Gastrocnemius medialis (tissue), 4 donors: ENCODE data around the gene CNOT10. TPM values are rescaled to one million over a fixed set of nuclear protein-coding genes. Genes with fewer than 3 reads are reported as not detected.

Experiments used
- ATAC-seq, 2 donors: fragments of 150-250 bp; one replicate each; pipeline ENCODE4 v1.9.1; 2016
- DNase-seq, 2 donors: peaks; one replicate each; pipeline ENCODE4 v3.0.0-alpha.2; 2019
- H3K27ac ChIP-seq, 4 donors: fragments of 200-600 bp; sonication (generic); 1 replicate in 1 of 4; 2 replicates in 3 of 4; pipeline ENCODE4 v1.5.1; 2016 to 2018; ENCODE audit warnings: mild to moderate bottlenecking in 2 of 4, moderate library complexity in 1 of 4
- H3K27me3 ChIP-seq, 3 donors: fragments of 200-600 bp; sonication (generic) in 2 of 3; 1 replicate in 1 of 3; 2 replicates in 2 of 3; pipeline versions ENCODE4 v1.5.1 to v1.6.0; 2016 to 2019; ENCODE audit warnings: mild to moderate bottlenecking in 1 of 3, moderate library complexity in 1 of 3
- H3K36me3 ChIP-seq, 2 donors: fragments of 200-600 bp; sonication (generic) in 1 of 2; one replicate each; pipeline ENCODE4 v1.5.1; 2017 to 2018
- H3K4me1 ChIP-seq, 2 donors: fragments of 200-600 bp; sonication (generic) in 1 of 2; one replicate each; pipeline ENCODE4 v1.5.1; 2016 to 2017; ENCODE audit warnings: mild to moderate bottlenecking in 2 of 2
- H3K4me3 ChIP-seq, 4 donors: fragments of 200-600 bp; sonication (generic) in 3 of 4; 1 replicate in 1 of 4; 2 replicates in 3 of 4; pipeline ENCODE4 v1.5.1; 2016 to 2019; ENCODE audit warnings: mild to moderate bottlenecking in 2 of 4
- H3K9me3 ChIP-seq, 3 donors: fragments of 200-600 bp; sonication (generic) in 2 of 3; 1 replicate in 1 of 3; 2 replicates in 2 of 3; pipeline ENCODE4 v1.5.1; 2016 to 2019
- POLR2A ChIP-seq, 2 donors: fragments of 450-650 bp; IDR thresholded peaks; one replicate each; pipeline ENCODE4 v1.6.1; 2017; ENCODE audit warnings: antibody characterized with exemption in 2 of 2, mild to moderate bottlenecking in 2 of 2, moderate library complexity in 2 of 2
- in situ Hi-C, 4 donors: fragments of 200-750 bp; cut with MboI; loops; one replicate each; pipeline versions ENCODE4 v1.15.0 to v1.8.0; 2017; ENCODE audit warnings: low sequenced_read_pairs in 4 of 4
- intact Hi-C: fragments of 100-400 bp; cut with DNase I; formaldehyde crosslinking; loops from one replicate; pipeline ENCODE4 v1.15.1; 2023; ENCODE audit warnings: low total_unique reads
- total RNA-seq, 4 donors: library from RNA; depleted of rRNA; stranded (reverse); fragments of >200 nt; gene quantifications; one replicate each; pipeline versions ENCODE4 v1.1.0 to v1.2.3, GENCODE V29; 2016
- TF ChIP-seq, protein P1 (sequence below), 5 experiments: fragments of 450-650 bp in 3 of 5; fragments of 200-600 bp in 2 of 5; sonication (generic) in 2 of 5; IDR thresholded peaks in 4 of 5; conservative IDR thresholded peaks in 1 of 5; 1 replicate in 4 of 5; 2 replicates in 1 of 5; pipeline ENCODE4 v1.5.1; 2016 to 2019; ENCODE audit warnings: antibody characterized with exemption in 5 of 5, mild to moderate bottlenecking in 3 of 5, moderate library complexity in 3 of 5

Gene CNOT10, protein sequence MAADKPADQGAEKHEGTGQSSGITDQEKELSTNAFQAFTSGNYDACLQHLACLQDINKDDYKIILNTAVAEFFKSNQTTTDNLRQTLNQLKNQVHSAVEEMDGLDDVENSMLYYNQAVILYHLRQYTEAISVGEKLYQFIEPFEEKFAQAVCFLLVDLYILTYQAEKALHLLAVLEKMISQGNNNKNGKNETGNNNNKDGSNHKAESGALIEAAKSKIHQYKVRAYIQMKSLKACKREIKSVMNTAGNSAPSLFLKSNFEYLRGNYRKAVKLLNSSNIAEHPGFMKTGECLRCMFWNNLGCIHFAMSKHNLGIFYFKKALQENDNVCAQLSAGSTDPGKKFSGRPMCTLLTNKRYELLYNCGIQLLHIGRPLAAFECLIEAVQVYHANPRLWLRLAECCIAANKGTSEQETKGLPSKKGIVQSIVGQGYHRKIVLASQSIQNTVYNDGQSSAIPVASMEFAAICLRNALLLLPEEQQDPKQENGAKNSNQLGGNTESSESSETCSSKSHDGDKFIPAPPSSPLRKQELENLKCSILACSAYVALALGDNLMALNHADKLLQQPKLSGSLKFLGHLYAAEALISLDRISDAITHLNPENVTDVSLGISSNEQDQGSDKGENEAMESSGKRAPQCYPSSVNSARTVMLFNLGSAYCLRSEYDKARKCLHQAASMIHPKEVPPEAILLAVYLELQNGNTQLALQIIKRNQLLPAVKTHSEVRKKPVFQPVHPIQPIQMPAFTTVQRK
- 10 to 100 TPM; 10.2 to 16.8 (median 10.9) TPM for total RNA-seq

DNA sequence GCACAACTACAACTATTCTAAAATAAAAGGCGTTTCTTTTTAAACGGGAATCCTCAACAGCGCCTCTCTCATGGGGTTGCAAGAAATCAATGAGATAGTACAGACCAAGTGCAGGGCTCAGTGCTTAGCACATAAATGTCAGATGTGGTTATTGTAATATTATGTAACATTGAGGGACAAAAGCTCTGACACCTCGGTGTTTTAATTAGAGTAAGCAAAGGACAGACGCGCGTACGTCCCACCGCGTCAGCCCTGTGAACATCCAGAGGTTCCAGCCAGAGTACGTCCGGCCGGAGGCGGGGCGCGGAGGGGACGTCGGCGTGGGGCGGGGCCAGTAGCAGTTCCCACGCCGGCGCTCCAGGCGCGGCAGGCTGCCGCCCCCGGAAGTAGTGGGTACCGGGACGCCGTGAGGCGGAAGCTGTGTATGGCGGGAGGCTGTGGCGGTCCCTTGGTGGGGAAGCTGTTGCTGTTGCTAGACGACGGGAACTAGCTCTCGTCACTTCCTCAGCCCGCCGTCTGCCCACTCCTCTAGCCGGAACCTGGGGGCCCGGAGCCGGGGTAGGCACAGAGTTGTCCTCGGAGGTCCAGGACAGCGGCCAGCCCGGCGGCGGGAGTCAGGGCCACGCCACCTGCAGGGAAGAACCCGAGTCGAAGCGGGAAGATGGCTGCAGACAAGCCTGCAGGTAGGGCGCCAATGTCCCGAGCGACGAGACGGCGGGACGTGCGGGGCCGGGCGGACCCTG is at the start of gene CNOT10:
Gene CNOT10, plus strand, starts transcription at position 389 of the 743 bp plus-strand sequence. Its CDS starts 273 bp downstream, at position 662.
- H3K27ac ChIP-seq: peak within 1 kb of the TSS; percentile 80 to 87 (median 82)
- peaks cover 13 to 16% of the 10 kb centered on the region in 2 donors for H3K4me1 ChIP-seq
- H3K27me3 ChIP-seq: no peaks in the 10 kb centered on the region
- H3K36me3 ChIP-seq: no peaks in the 10 kb centered on the region
- peak in 1 of 2 donors; percentile 64 for TF ChIP-seq POLR2A (IDR thresholded peaks at IDR 0.05)
- TF ChIP-seq, protein P1, sequence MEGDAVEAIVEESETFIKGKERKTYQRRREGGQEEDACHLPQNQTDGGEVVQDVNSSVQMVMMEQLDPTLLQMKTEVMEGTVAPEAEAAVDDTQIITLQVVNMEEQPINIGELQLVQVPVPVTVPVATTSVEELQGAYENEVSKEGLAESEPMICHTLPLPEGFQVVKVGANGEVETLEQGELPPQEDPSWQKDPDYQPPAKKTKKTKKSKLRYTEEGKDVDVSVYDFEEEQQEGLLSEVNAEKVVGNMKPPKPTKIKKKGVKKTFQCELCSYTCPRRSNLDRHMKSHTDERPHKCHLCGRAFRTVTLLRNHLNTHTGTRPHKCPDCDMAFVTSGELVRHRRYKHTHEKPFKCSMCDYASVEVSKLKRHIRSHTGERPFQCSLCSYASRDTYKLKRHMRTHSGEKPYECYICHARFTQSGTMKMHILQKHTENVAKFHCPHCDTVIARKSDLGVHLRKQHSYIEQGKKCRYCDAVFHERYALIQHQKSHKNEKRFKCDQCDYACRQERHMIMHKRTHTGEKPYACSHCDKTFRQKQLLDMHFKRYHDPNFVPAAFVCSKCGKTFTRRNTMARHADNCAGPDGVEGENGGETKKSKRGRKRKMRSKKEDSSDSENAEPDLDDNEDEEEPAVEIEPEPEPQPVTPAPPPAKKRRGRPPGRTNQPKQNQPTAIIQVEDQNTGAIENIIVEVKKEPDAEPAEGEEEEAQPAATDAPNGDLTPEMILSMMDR (IDR thresholded peaks at IDR 0.05 in 4 of 5, conservative IDR thresholded peaks at IDR 0.05 in 1 of 5): peak in 2 of 5 experiments; percentile 9 to 38
- DNase-seq (peak; percentile 86 to 90), ATAC-seq (peak; percentile 96)
- H3K9me3 ChIP-seq: no peaks in the 10 kb centered on the region
- H3K4me3 ChIP-seq: peak within 1 kb of the TSS; percentile 69 to 98 (median 92)
- intact Hi-C loops (loop anchor here (1.0 to 2.0 kb wide), 2 partner anchors 115 to 182 kb away; partner anchors contain the start of genes CMTM6 and DYNC1LI1), in situ Hi-C loops (no loop called here)

DNA sequence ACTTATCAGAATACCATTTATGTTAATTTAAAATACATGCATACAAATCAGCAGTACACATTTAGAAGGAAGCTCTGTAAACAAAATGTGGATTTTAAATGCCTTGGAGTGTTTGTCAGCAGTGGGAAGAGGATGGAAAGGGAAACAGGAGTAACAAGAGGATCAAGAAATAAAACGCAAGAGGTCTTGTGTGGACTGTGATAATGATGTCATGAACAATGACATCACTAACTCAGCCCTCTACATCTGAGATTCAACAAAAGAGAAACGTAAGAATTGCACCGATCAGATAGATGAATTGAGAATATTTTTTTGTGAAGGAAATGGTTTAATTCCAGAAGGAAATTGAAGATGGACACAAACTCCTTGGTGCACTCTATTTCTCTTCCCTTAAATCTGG is 44.0 kb upstream of the CNOT10 start:
- no peaks in the 10 kb centered on the region for H3K9me3 ChIP-seq
- H3K27ac ChIP-seq: no peak overlapping the region
- ATAC-seq (no peak), DNase-seq (no peak)
- in situ Hi-C loops: no loop called here
- no peaks in the 10 kb centered on the region for H3K36me3 ChIP-seq
- no peak overlapping the region for H3K4me3 ChIP-seq
- TF ChIP-seq POLR2A (IDR thresholded peaks at IDR 0.05): no peak
- TF ChIP-seq, protein P1 (IDR thresholded peaks at IDR 0.05 in 4 of 5, conservative IDR thresholded peaks at IDR 0.05 in 1 of 5): no peak
- intact Hi-C loops: no loop called here
- no peaks in the 10 kb centered on the region for H3K4me1 ChIP-seq
- H3K27me3 ChIP-seq: no peaks in the 10 kb centered on the region

DNA sequence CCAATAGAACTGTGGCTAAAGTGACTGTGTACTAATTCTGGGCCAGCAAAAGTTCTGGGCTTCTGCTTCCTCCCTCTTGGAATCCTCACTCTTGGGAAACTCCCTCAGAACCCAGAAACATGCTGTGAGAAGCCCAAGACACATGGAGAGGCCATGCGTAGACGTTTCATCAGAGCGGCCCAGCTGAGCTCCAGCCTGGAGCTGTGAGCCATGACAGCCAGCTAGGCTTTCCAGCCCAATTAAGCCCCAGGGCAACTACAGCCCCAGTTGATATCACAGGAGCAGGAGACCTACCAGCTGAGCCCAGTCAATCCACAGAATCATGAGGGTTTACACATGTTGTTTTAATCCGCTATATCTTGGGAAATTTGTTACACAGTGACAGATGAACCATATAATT is 43.6 kb upstream of the CNOT10 start:
- in situ Hi-C loops (no loop called here), intact Hi-C loops (no loop called here)
- no peak for ATAC-seq
- DNase-seq: peak in 1 of 2 donors; percentile 12
- TF ChIP-seq, protein P1 (IDR thresholded peaks at IDR 0.05 in 4 of 5, conservative IDR thresholded peaks at IDR 0.05 in 1 of 5): no peak
- no peak for TF ChIP-seq POLR2A (IDR thresholded peaks at IDR 0.05)
- Histone ChIP-seq H3K27me3 (no peaks in the 10 kb centered on the region), H3K4me3 (no peak overlapping the region), H3K4me1 (no peaks in the 10 kb centered on the region), H3K27ac (no peak overlapping the region), H3K36me3 (no peaks in the 10 kb centered on the region), H3K9me3 (no peaks in the 10 kb centered on the region)

DNA sequence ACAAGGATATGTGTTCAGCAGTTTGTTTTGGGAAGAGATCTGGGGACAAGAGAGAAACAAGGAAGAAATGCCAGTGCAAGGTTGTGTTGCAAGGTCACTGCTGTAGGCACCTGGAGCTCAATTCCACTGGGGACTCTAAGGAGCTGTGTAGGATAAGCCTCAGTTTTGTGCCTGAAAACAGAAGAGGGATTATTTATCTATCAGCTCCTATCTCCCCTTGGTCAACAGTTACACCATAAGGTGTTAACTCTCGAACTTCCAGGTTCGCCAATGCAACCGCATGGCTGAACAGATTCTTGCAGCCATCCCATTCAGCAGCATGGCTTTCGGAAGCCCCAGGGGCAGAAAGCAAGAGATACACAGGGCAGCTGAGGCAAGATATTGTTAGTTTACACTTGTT is 41.6 kb upstream of the CNOT10 start:
- ATAC-seq (no peak), DNase-seq (no peak)
- Histone ChIP-seq H3K9me3 (no peaks in the 10 kb centered on the region), H3K27ac (no peak overlapping the region), H3K4me1 (no peaks in the 10 kb centered on the region), H3K36me3 (no peaks in the 10 kb centered on the region), H3K27me3 (no peaks in the 10 kb centered on the region), H3K4me3 (no peak overlapping the region)
- intact Hi-C loops: no loop called here
- in situ Hi-C loops: no loop called here
- no peak for TF ChIP-seq POLR2A (IDR thresholded peaks at IDR 0.05)
- TF ChIP-seq, protein P1 (IDR thresholded peaks at IDR 0.05 in 4 of 5, conservative IDR thresholded peaks at IDR 0.05 in 1 of 5): no peak
